ENCODE results near the gene POLR3F.

DNA sequence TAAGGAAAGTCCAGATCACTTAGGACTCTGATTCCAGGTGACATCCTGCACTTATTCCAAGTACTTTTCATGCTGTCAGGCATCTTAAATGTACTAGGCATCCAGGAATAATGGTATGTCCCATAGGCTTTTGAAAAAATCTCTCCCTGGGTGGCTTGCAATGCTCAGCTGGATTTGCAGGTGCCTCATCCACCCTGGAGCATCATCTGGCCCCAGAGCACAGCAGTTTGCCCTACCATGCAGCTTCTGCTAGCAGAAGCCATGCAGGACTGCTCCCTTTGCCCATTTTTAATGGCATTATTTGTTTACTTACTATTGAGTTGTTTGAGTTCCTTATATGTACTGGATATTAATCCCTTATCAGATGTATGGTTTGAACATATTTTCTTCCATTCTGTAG lies 45.6 kb upstream of the POLR3F start:
- no peak for TF ChIP-seq EP300 (IDR thresholded peaks at IDR 0.05; ENCODE audit: borderline replicate concordance in 1 of 2, low read depth in 1 of 2, low read length in 1 of 2)
- TF ChIP-seq, protein P1, sequence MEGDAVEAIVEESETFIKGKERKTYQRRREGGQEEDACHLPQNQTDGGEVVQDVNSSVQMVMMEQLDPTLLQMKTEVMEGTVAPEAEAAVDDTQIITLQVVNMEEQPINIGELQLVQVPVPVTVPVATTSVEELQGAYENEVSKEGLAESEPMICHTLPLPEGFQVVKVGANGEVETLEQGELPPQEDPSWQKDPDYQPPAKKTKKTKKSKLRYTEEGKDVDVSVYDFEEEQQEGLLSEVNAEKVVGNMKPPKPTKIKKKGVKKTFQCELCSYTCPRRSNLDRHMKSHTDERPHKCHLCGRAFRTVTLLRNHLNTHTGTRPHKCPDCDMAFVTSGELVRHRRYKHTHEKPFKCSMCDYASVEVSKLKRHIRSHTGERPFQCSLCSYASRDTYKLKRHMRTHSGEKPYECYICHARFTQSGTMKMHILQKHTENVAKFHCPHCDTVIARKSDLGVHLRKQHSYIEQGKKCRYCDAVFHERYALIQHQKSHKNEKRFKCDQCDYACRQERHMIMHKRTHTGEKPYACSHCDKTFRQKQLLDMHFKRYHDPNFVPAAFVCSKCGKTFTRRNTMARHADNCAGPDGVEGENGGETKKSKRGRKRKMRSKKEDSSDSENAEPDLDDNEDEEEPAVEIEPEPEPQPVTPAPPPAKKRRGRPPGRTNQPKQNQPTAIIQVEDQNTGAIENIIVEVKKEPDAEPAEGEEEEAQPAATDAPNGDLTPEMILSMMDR (IDR thresholded peaks at IDR 0.05): no peak
- TF ChIP-seq, protein P2, sequence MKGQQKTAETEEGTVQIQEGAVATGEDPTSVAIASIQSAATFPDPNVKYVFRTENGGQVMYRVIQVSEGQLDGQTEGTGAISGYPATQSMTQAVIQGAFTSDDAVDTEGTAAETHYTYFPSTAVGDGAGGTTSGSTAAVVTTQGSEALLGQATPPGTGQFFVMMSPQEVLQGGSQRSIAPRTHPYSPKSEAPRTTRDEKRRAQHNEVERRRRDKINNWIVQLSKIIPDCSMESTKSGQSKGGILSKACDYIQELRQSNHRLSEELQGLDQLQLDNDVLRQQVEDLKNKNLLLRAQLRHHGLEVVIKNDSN (IDR thresholded peaks at IDR 0.05; ENCODE audit: borderline replicate concordance, low read depth): no peak
- TF ChIP-seq GABPA (IDR thresholded peaks at IDR 0.05; ENCODE audit: low read depth): no peak
- no peak for TF ChIP-seq MEF2A (IDR thresholded peaks at IDR 0.05; ENCODE audit: borderline replicate concordance, low read depth)
- TF ChIP-seq, protein P3, sequence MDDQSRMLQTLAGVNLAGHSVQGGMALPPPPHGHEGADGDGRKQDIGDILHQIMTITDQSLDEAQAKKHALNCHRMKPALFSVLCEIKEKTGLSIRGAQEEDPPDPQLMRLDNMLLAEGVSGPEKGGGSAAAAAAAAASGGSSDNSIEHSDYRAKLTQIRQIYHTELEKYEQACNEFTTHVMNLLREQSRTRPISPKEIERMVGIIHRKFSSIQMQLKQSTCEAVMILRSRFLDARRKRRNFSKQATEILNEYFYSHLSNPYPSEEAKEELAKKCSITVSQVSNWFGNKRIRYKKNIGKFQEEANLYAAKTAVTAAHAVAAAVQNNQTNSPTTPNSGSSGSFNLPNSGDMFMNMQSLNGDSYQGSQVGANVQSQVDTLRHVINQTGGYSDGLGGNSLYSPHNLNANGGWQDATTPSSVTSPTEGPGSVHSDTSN (IDR thresholded peaks at IDR 0.05): no peak
- TF ChIP-seq EZH2phosphoT487 (IDR thresholded peaks at IDR 0.05; ENCODE audit: borderline replicate concordance, low read depth): no peak
- TF ChIP-seq POLR2AphosphoS5 (IDR thresholded peaks at IDR 0.05; ENCODE audit: low read depth, low read length): no peak
- TF ChIP-seq, protein P4, sequence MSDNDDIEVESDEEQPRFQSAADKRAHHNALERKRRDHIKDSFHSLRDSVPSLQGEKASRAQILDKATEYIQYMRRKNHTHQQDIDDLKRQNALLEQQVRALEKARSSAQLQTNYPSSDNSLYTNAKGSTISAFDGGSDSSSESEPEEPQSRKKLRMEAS (IDR thresholded peaks at IDR 0.05; ENCODE audit: low read depth): no peak
